Kidney epithelial cell (primary cell): ENCODE data around the gene PCSK5. TPM values are rescaled to one million over a fixed set of nuclear protein-coding genes. Genes with fewer than 3 reads are reported as not detected.

Experiments used
- DNase-seq: peaks from one replicate; pipeline ENCODE4 v3.0.0-alpha.2; 2010; ENCODE audit warnings: low read depth
- H3K27me3 ChIP-seq: 2 replicates; pipeline ENCODE4 v1.6.0; 2011; ENCODE audit warnings: low read length; ENCODE audit not compliant: control insufficient read depth, insufficient read depth
- H3K36me3 ChIP-seq: 2 replicates; pipeline ENCODE4 v1.5.1; 2011; ENCODE audit warnings: low read length; ENCODE audit not compliant: control insufficient read depth, insufficient read depth
- H3K4me3 ChIP-seq: 2 replicates; pipeline ENCODE4 v1.5.1; 2011; ENCODE audit warnings: low read depth, mild to moderate bottlenecking, control low read depth, low read length
- CTCF ChIP-seq: IDR thresholded peaks from 2 replicates; pipeline ENCODE4 v1.5.1; 2011; ENCODE audit warnings: mild to moderate bottlenecking, moderate library complexity, low read length, control low read depth, inconsistent platforms; ENCODE audit not compliant: insufficient read depth, poor library complexity, severe bottlenecking
- total RNA-seq: library from RNA; depleted of rRNA; stranded (reverse); fragments of >200 nt; gene quantifications from 2 replicates; pipeline ENCODE4 v1.2.3, GENCODE V29; 2015

Gene PCSK5
- total RNA-seq, 1 donor from 2014 or later = 3.8 TPM

- Histone ChIP-seq H3K36me3 (no peaks in the 10 kb centered on the region), H3K27me3 (no peaks in the 10 kb centered on the region), H3K4me3 (no peak overlapping the region)
- DNase-seq = no peak
- TF ChIP-seq CTCF = no peak
Measured at GRCh38 chr9:76223749-76224340, 333.4 kb downstream of the PCSK5 start.

GRCh38 chr9:76227156-76227555 lies 336.7 kb downstream of the PCSK5 start:
- no peak for DNase-seq
- Histone ChIP-seq H3K36me3 (no peaks in the 10 kb centered on the region), H3K27me3 (no peaks in the 10 kb centered on the region), H3K4me3 (no peak overlapping the region)
- no peak for TF ChIP-seq CTCF

GRCh38 chr9:76231001-76231400 lies 340.5 kb downstream of the PCSK5 start:
- TF ChIP-seq CTCF = no peak
- Histone ChIP-seq H3K4me3 (no peak overlapping the region), H3K27me3 (no peaks in the 10 kb centered on the region), H3K36me3 (no peaks in the 10 kb centered on the region)
- DNase-seq = no peak

- Histone ChIP-seq H3K36me3 (no peaks in the 10 kb centered on the region), H3K4me3 (no peak overlapping the region), H3K27me3 (no peaks in the 10 kb centered on the region)
- DNase-seq = no peak
- no peak for TF ChIP-seq CTCF
Measured at GRCh38 chr9:76232861-76233489, 342.5 kb downstream of the PCSK5 start.

- Histone ChIP-seq H3K36me3 (no peaks in the 10 kb centered on the region), H3K27me3 (no peaks in the 10 kb centered on the region), H3K4me3 (no peak overlapping the region)
- no peak for DNase-seq
- no peak for TF ChIP-seq CTCF
Measured at GRCh38 chr9:76240578-76240977, 350.1 kb downstream of the PCSK5 start.

GRCh38 chr9:76245518-76245917 lies 355.0 kb downstream of the PCSK5 start:
- no peak for TF ChIP-seq CTCF
- no peaks in the 10 kb centered on the region for H3K36me3 ChIP-seq
- no peak for DNase-seq
- no peak overlapping the region for H3K4me3 ChIP-seq
- no peaks in the 10 kb centered on the region for H3K27me3 ChIP-seq
